K562 (cell line): ENCODE results near the gene CCR2. TPM values are rescaled to one million over a fixed set of nuclear protein-coding genes. Genes with fewer than 3 reads are reported as not detected.

Experiments
- ADNP ChIP-seq: fragments of 200-800 bp; sonication (Bioruptor generic); IDR thresholded peaks from 2 replicates; pipeline ENCODE4 v1.6.1; 2016; ENCODE audit warnings: missing genetic modification characterization, missing compliant biosample characterization
- ASH1L ChIP-seq: fragments of 450-650 bp; IDR thresholded peaks from 2 replicates; pipeline ENCODE4 v1.6.1; 2018; ENCODE audit warnings: borderline replicate concordance, mild to moderate bottlenecking, low read depth; ENCODE audit not compliant: partially characterized antibody
- BRD9 ChIP-seq: fragments of 450-650 bp; IDR thresholded peaks from 2 replicates; pipeline ENCODE4 v1.6.1; 2018; ENCODE audit warnings: low read depth; ENCODE audit not compliant: partially characterized antibody
- CHD2 ChIP-seq: IDR thresholded peaks from 2 replicates; pipeline ENCODE4 v1.6.1; 2011; ENCODE audit warnings: low read depth, low read length
- ELF2 ChIP-seq: fragments of 250-450 bp; sonication (Bioruptor Pico); IDR thresholded peaks from 2 replicates; pipeline ENCODE4 v1.5.0; 2021; ENCODE audit warnings: mild to moderate bottlenecking
- HDAC8 ChIP-seq: fragments of 450-650 bp; IDR thresholded peaks from 2 replicates; pipeline ENCODE4 v1.6.1; 2016; ENCODE audit warnings: mild to moderate bottlenecking, missing genetic modification characterization, moderate library complexity, missing compliant biosample characterization
- KDM5B ChIP-seq: fragments of 200-600 bp; sonication (generic); IDR thresholded peaks from 2 replicates; pipeline ENCODE4 v1.6.1; 2012; ENCODE audit warnings: low read depth, mild to moderate bottlenecking, moderate library complexity, low read length, control low read depth, inconsistent platforms; ENCODE audit not compliant: insufficient replicate concordance
- NBN ChIP-seq: fragments of 450-650 bp; IDR thresholded peaks from 2 replicates; pipeline ENCODE4 v1.6.1; 2016; ENCODE audit warnings: low read depth, mild to moderate bottlenecking
- NCOR1 ChIP-seq: fragments of 450-650 bp; IDR thresholded peaks from 2 replicates; pipeline ENCODE4 v1.6.1; 2016; ENCODE audit warnings: mild to moderate bottlenecking, moderate library complexity
- NFE2 ChIP-seq: IDR thresholded peaks from 2 replicates; pipeline ENCODE4 v1.6.1; 2014; ENCODE audit warnings: antibody characterized with exemption, low read depth
- POLR2AphosphoS2 ChIP-seq: IDR thresholded peaks from 2 replicates; pipeline ENCODE4 v1.6.1; 2012; ENCODE audit warnings: low read length, improper control_type of control experiment
- RFX1 ChIP-seq: fragments of 450-650 bp; IDR thresholded peaks from 2 replicates; pipeline ENCODE4 v1.6.1; 2016; ENCODE audit warnings: mild to moderate bottlenecking, moderate library complexity
- TAL1 ChIP-seq: fragments of 450-650 bp; IDR thresholded peaks from 2 replicates; pipeline ENCODE4 v1.6.1; 2016; ENCODE audit warnings: mild to moderate bottlenecking
- ZNF175 ChIP-seq: fragments of 200-800 bp; sonication (Bioruptor generic); IDR thresholded peaks from 2 replicates; pipeline ENCODE4 v1.6.1; 2016; ENCODE audit warnings: low read depth, mild to moderate bottlenecking, missing genetic modification characterization, missing compliant biosample characterization
- ZNF561 ChIP-seq: fragments of 450-650 bp; formaldehyde crosslinking; conservative IDR thresholded peaks from 2 replicates; pipeline ENCODE4 v1.4.0; 2020; ENCODE audit warnings: mild to moderate bottlenecking, moderate library complexity
- polyA plus RNA-seq, 8 experiments: library from polyadenylated mRNA; depleted of rRNA in 4 of 8; stranded (reverse) in 5 of 8; unstranded in 3 of 8; fragments of >200 nt; fragmentation: Nextera tagmentation in 2 of 8; fragmentation: Illumina TruSeq in 1 of 8; extraction: Ambion mirVana in 2 of 8; extraction: Trizol in 1 of 8; gene quantifications; 2 replicates each; pipeline versions ENCODE4 v1.2.1 to v1.2.3, GENCODE V29; 2011 to 2014; ENCODE audit warnings: inconsistent platforms in 1 of 8, missing spikeins in 1 of 8
- total RNA-seq, 7 experiments: library from RNA; depleted of rRNA in 6 of 7; stranded (reverse); fragments of >200 nt in 6 of 7; fragmentation: Illumina TruSeq in 2 of 7; extraction: Trizol in 2 of 7; gene quantifications; 2 replicates each; pipeline versions ENCODE4 v1.2.1 to v1.2.3, GENCODE V29; 2011 to 2021; ENCODE audit warnings: low replicate concordance in 1 of 7
- TF ChIP-seq, protein P1 (sequence below), 2 experiments: fragments of 450-650 bp in 1 of 2; IDR thresholded peaks; 2 replicates each; pipeline ENCODE4 v1.6.1; 2011 to 2017; ENCODE audit warnings: low read depth in 2 of 2, antibody characterized with exemption in 1 of 2, borderline replicate concordance in 1 of 2, low read length in 1 of 2, mild to moderate bottlenecking in 1 of 2, mixed read lengths in 1 of 2; ENCODE audit not compliant: control insufficient read depth in 1 of 2
- TF ChIP-seq, protein P2 (sequence below): fragments of 450-650 bp; IDR thresholded peaks from 2 replicates; pipeline ENCODE4 v1.6.1; 2018; ENCODE audit warnings: mild to moderate bottlenecking, low read depth; ENCODE audit not compliant: partially characterized antibody
- TF ChIP-seq, protein P3 (sequence below): fragments of 150-350 bp; IDR thresholded peaks from 2 replicates; pipeline ENCODE4 v1.6.1; 2014; ENCODE audit warnings: low read depth, mild to moderate bottlenecking, low read length, borderline replicate concordance
- TF ChIP-seq, protein P4 (sequence below): sonication (generic); formaldehyde crosslinking; IDR thresholded peaks from 2 replicates; pipeline ENCODE4 v1.8.0; 2022; ENCODE audit warnings: missing genetic modification reagents, mild to moderate bottlenecking, borderline replicate concordance

Gene CCR2
- total and polyA plus RNA-seq, 9 of the 15 experiments (the other 6 are each of a cell fraction or from before 2014, with no cell fraction given) = not detected

DNA sequence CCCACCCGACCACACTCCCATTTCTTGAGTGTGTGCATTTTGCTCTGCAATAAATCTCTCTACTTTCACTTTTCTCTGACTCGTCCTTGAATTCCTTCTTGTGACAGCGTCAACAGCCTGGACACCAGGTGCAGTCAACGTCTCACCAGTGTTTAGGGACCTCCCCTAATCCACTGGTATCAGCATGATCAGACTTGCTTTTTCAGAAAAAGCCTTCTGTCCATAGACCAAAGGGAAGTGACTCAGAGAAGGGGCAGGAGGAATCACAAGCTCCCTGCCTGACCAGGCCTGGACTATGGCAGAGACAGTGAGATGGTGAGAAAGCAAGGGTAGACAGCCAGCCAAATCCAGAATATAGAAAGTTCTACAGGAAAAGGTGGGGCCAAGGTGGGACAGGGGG is 32.3 kb downstream of the CCR2 start (continued):
- TF ChIP-seq, protein P1, sequence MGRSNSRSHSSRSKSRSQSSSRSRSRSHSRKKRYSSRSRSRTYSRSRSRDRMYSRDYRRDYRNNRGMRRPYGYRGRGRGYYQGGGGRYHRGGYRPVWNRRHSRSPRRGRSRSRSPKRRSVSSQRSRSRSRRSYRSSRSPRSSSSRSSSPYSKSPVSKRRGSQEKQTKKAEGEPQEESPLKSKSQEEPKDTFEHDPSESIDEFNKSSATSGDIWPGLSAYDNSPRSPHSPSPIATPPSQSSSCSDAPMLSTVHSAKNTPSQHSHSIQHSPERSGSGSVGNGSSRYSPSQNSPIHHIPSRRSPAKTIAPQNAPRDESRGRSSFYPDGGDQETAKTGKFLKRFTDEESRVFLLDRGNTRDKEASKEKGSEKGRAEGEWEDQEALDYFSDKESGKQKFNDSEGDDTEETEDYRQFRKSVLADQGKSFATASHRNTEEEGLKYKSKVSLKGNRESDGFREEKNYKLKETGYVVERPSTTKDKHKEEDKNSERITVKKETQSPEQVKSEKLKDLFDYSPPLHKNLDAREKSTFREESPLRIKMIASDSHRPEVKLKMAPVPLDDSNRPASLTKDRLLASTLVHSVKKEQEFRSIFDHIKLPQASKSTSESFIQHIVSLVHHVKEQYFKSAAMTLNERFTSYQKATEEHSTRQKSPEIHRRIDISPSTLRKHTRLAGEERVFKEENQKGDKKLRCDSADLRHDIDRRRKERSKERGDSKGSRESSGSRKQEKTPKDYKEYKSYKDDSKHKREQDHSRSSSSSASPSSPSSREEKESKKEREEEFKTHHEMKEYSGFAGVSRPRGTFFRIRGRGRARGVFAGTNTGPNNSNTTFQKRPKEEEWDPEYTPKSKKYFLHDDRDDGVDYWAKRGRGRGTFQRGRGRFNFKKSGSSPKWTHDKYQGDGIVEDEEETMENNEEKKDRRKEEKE (IDR thresholded peaks at IDR 0.05; ENCODE audit: borderline replicate concordance in 1 of 2, control insufficient read depth in 1 of 2, low read depth in 2 of 2, low read length in 1 of 2) = no peak
- TF ChIP-seq ADNP (tag) = no peak
- TF ChIP-seq ZNF175 (CRISPR knock-in tag) = no peak
- TF ChIP-seq ASH1L = no peak
- TF ChIP-seq RFX1 = no peak
- TF ChIP-seq, protein P2, sequence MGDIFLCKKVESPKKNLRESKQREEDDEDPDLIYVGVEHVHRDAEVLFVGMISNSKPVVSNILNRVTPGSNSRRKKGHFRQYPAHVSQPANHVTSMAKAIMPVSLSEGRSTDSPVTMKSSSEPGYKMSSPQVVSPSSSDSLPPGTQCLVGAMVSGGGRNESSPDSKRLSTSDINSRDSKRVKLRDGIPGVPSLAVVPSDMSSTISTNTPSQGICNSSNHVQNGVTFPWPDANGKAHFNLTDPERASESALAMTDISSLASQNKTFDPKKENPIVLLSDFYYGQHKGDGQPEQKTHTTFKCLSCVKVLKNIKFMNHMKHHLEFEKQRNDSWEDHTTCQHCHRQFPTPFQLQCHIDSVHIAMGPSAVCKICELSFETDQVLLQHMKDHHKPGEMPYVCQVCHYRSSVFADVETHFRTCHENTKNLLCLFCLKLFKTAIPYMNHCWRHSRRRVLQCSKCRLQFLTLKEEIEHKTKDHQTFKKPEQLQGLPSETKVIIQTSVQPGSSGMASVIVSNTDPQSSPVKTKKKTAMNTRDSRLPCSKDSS = no peak
- no peak for TF ChIP-seq BRD9
- no peak; the same call in 1 of the 2 replicates for TF ChIP-seq NCOR1
- TF ChIP-seq ELF2 (CRISPR knock-in tag) = no peak
- TF ChIP-seq TAL1 = no peak
- TF ChIP-seq, protein P3, sequence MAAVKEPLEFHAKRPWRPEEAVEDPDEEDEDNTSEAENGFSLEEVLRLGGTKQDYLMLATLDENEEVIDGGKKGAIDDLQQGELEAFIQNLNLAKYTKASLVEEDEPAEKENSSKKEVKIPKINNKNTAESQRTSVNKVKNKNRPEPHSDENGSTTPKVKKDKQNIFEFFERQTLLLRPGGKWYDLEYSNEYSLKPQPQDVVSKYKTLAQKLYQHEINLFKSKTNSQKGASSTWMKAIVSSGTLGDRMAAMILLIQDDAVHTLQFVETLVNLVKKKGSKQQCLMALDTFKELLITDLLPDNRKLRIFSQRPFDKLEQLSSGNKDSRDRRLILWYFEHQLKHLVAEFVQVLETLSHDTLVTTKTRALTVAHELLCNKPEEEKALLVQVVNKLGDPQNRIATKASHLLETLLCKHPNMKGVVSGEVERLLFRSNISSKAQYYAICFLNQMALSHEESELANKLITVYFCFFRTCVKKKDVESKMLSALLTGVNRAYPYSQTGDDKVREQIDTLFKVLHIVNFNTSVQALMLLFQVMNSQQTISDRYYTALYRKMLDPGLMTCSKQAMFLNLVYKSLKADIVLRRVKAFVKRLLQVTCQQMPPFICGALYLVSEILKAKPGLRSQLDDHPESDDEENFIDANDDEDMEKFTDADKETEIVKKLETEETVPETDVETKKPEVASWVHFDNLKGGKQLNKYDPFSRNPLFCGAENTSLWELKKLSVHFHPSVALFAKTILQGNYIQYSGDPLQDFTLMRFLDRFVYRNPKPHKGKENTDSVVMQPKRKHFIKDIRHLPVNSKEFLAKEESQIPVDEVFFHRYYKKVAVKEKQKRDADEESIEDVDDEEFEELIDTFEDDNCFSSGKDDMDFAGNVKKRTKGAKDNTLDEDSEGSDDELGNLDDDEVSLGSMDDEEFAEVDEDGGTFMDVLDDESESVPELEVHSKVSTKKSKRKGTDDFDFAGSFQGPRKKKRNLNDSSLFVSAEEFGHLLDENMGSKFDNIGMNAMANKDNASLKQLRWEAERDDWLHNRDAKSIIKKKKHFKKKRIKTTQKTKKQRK = no peak
- no peak for TF ChIP-seq CHD2
- TF ChIP-seq NBN = peak; percentile 34; the same call in 1 of the 2 replicates
- TF ChIP-seq NFE2 = no peak
- no peak for TF ChIP-seq HDAC8
- TF ChIP-seq ZNF561 (CRISPR knock-in tag) = no peak
- TF ChIP-seq KDM5B = no peak
- TF ChIP-seq, protein P4, sequence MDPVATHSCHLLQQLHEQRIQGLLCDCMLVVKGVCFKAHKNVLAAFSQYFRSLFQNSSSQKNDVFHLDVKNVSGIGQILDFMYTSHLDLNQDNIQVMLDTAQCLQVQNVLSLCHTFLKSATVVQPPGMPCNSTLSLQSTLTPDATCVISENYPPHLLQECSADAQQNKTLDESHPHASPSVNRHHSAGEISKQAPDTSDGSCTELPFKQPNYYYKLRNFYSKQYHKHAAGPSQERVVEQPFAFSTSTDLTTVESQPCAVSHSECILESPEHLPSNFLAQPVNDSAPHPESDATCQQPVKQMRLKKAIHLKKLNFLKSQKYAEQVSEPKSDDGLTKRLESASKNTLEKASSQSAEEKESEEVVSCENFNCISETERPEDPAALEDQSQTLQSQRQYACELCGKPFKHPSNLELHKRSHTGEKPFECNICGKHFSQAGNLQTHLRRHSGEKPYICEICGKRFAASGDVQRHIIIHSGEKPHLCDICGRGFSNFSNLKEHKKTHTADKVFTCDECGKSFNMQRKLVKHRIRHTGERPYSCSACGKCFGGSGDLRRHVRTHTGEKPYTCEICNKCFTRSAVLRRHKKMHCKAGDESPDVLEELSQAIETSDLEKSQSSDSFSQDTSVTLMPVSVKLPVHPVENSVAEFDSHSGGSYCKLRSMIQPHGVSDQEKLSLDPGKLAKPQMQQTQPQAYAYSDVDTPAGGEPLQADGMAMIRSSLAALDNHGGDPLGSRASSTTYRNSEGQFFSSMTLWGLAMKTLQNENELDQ (CRISPR knock-in tag) = no peak
- TF ChIP-seq POLR2AphosphoS2 = no peak
